ENCODE data around the gene CERT1. TPM values are rescaled to one million over a fixed set of nuclear protein-coding genes. Genes with fewer than 3 reads are reported as not detected.
"Not testable (repeated sequence)": the region's sequence is repeated elsewhere in the genome, so short reads cannot be mapped to it uniquely, and the experiment has no call there.

CERT1 gene, protein sequence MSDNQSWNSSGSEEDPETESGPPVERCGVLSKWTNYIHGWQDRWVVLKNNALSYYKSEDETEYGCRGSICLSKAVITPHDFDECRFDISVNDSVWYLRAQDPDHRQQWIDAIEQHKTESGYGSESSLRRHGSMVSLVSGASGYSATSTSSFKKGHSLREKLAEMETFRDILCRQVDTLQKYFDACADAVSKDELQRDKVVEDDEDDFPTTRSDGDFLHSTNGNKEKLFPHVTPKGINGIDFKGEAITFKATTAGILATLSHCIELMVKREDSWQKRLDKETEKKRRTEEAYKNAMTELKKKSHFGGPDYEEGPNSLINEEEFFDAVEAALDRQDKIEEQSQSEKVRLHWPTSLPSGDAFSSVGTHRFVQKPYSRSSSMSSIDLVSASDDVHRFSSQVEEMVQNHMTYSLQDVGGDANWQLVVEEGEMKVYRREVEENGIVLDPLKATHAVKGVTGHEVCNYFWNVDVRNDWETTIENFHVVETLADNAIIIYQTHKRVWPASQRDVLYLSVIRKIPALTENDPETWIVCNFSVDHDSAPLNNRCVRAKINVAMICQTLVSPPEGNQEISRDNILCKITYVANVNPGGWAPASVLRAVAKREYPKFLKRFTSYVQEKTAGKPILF
- total RNA-seq = 10 to 100 TPM; 33.9 to 39.3 TPM

DNA sequence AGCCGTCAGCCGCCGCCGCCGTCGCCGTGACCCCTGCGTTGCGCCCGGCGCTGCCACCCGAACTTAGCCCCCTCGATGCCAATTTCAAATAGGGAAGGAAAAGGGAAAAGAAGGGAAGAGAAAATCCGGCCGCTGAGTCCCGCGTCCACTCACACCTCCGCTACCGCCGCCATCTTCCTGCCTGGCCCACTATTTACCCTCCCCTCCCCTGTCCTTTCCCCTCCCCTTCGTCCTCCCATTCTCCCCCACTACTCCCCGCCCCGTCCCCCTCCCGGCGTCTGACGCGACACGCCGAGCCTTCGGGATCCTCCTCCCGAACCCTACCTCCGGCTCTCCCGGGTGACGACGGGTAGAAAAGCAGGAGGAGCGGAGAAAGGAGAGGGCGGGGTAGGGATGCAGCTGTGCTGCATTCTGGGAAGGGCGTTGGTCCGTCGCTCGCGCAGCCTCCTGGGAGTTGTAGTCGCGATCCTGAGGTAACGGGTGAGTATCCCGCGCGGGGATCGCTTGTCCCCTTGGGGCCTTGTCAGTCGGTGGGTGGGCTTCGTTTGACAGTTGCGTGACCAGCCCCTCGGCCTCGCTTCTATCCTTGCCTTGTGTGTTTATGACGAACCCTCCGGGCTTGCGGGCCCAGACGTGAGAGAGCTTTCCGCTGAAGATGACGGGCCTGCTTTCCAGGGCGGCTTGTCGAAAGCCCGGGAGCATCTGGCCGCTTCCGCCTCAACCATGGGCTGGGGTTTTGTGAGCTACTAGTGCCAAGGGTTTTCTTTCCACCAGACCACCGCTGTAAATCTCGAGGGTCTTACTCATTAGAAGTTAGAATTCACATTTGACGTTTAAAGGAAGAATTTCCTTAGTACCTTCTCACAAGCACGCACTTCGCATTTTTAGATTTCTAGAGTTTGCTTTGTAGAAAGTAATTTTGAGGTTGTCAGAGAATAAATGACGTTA lies at the start of gene CERT1, which contains the start of gene POLK:
TSS of gene CERT1 (minus strand) at position 195 of the 948 bp plus-strand sequence. CDS start 422 bp downstream, outside the sequence.
TSS of gene POLK (plus strand) at position 457 of the 948 bp plus-strand sequence.
- DNase-seq (peak; percentile 87), ATAC-seq (ENCODE audit: low read depth) (peak; percentile 94)
- H3K4me3 Mint-ChIP-seq = peak within 1 kb of the TSS; percentile 82
- no peaks in the 10 kb centered on the region for H3K9me3 Mint-ChIP-seq
- peak within 1 kb of the TSS; percentile 95 for H3K27ac Mint-ChIP-seq
- H3K27me3 Mint-ChIP-seq = no peaks in the 10 kb centered on the region
- peaks cover 34% of the 10 kb centered on the region for H3K4me1 Mint-ChIP-seq
- POLR2A ChIA-PET = interaction anchor here (1.0 to 1.7 kb wide), 3 partner anchors 175 to 665 kb away, joined by 3 to 9 read pairs (median 7); partner anchors contain the start of genes HMGCR and POC5
- peaks cover 21% of the 10 kb centered on the region for H3K36me3 Mint-ChIP-seq

DNA sequence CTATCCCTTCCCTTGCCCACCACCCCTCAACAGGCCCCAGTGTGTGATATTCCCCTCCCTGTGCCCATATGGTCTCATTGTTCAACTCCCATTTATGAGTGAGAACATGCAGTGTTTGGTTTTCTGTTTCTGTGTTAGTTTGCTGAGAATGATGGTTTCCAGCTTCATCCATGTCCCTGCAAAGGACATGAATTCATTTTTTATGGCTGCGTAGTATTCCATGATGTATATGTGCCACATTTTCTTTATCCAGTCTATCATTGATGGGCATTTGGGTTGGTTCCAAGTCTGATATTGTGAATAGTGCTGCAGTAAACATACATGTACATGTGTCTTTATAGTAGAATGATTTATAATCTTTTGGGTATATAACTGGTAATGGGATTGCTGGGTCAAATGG lies 49.2 kb upstream of the CERT1 start:
- H3K36me3 Mint-ChIP-seq = peaks cover 74% of the 10 kb centered on the region
- peaks cover 21% of the 10 kb centered on the region for H3K9me3 Mint-ChIP-seq
- H3K4me3 Mint-ChIP-seq; ATAC-seq (ENCODE audit: low read depth); DNase-seq; POLR2A ChIA-PET; H3K27ac Mint-ChIP-seq; H3K4me1 Mint-ChIP-seq; H3K27me3 Mint-ChIP-seq: not testable (repeated sequence)

DNA sequence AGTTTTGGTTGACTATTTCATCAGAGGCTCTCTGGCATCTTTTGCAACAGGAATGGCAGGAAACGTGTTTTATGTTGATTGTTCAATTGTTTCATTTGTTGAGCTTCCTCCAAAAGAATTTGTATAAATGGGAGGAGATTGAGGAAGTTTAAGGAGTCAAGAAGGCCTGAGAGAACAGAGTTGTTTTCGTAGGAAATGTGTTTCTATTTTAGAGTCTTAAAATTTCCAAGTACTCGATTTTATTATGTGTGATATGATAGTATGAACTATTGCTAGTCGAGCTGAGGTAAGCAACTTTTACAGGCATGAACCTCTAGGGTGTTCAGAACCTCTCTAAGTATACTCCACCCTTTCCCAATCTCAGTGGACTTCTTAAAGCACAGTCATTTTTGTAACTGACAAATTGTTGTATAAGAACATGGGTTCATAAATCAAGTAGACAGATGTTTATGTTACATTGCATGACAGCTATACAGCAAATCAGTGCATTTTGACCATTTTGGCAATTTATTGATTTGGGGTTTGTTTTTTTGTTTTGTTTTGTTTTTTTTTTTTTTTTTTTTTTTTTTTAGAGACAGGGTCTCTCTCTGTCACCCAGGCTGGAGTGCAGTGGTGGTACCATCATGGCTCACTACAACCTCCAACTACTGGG lies 47.7 kb upstream of the CERT1 start:
- Mint-ChIP-seq H3K36me3 (peaks cover 69% of the 10 kb centered on the region), H3K4me1 (peaks cover 5% of the 10 kb centered on the region), H3K27ac (no peak overlapping the region), H3K4me3 (no peak overlapping the region), H3K9me3 (peaks cover 18% of the 10 kb centered on the region), H3K27me3 (no peaks in the 10 kb centered on the region)
- no peak for ATAC-seq (ENCODE audit: low read depth)
- no peak for DNase-seq
- POLR2A ChIA-PET = no interaction called here

DNA sequence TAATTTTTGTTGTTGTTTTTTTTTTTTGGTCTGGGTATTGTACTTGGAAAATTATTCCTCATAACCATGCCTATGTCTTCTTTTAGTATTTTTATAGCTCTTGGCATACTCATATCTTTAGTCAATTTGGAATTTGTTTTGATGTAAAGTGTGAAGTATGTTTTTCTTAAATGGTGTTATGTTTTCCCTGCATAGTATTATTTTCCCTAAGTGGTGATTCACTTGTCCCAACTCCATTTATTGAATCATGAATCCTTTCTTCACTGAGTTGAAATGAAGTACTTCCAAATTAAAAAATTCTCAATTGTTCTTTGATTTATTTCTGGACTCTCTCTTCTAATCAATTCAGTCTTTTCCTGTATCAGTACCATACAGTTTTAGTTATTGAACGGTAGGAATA lies 46.8 kb upstream of the CERT1 start:
- Mint-ChIP-seq H3K36me3 (peaks cover 66% of the 10 kb centered on the region), H3K9me3 (peaks cover 12% of the 10 kb centered on the region), H3K27ac (no peak overlapping the region), H3K27me3 (no peaks in the 10 kb centered on the region), H3K4me3 (no peak overlapping the region), H3K4me1 (peaks cover 5% of the 10 kb centered on the region)
- no peak for ATAC-seq (ENCODE audit: low read depth)
- POLR2A ChIA-PET = no interaction called here
- no peak for DNase-seq

DNA sequence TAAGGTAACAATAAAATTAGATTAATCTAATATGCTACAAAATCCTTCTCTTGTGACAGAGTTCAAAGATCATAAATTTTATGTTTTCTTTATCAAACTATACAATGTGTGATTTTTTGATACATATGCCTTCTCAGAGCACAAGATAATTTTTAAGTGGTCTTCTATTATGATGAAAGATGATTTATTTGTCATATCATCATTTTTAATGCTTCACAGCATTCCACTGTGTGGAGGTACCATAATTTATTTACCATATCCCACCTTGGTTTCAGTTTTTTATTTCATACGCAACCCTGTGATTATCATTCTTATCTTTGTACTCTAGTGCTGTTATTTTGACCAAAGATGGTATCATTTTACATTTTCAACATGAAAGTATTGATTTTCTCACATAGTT lies 41.9 kb upstream of the CERT1 start:
- Mint-ChIP-seq H3K4me3 (no peak overlapping the region), H3K36me3 (peaks cover 59% of the 10 kb centered on the region), H3K9me3 (no peaks in the 10 kb centered on the region), H3K27me3 (no peaks in the 10 kb centered on the region), H3K4me1 (peaks cover 3% of the 10 kb centered on the region), H3K27ac (no peak overlapping the region)
- POLR2A ChIA-PET = no interaction called here
- ATAC-seq (ENCODE audit: low read depth) (no peak), DNase-seq (no peak)

DNA sequence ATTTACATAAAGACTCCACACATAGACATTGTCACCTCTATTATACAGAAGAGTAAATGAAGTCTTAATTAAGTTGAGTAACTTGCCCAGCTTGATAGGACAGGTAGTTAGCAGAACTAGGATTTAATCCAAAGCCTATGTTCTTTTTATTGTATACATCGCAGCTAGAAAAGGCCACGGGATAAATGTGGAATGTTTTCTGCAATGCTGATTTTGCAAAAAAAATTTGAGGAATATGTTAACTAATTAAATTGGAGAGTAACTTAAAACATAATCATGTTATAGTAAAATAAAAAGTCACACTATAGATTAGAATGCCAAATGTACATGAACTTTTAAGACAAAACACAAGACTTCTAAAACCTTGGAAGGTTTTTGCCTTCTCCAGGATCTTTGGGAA lies 41.3 kb upstream of the CERT1 start:
- Mint-ChIP-seq H3K4me1 (peaks cover 2% of the 10 kb centered on the region), H3K36me3 (peaks cover 54% of the 10 kb centered on the region), H3K9me3 (no peaks in the 10 kb centered on the region), H3K27ac (no peak overlapping the region), H3K27me3 (no peaks in the 10 kb centered on the region), H3K4me3 (no peak overlapping the region)
- DNase-seq = no peak
- ATAC-seq (ENCODE audit: low read depth) = no peak
- POLR2A ChIA-PET = no interaction called here

DNA sequence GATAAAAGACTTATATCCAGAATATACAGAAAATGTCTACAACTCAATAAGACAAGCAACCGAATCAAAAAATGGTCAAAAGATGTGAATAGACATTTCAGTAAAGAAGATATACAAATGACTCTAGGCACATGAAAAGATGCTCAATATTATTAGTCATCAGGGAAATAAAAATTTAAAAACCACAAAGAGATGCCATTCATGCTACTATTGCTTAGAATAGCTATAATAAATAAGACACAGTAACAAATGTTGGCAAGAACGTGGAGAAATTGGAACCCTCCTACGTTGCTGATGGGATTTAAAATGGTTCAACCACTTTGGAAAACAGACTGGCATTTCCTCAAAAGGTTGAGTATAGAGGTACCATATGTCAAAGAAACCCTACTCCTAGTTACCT lies 40.0 kb upstream of the CERT1 start:
- Mint-ChIP-seq H3K4me1 (no peaks in the 10 kb centered on the region), H3K4me3 (no peak overlapping the region), H3K27ac (no peak overlapping the region), H3K27me3 (no peaks in the 10 kb centered on the region), H3K36me3 (peaks cover 42% of the 10 kb centered on the region), H3K9me3 (no peaks in the 10 kb centered on the region)
- ATAC-seq (ENCODE audit: low read depth) (no peak), DNase-seq (no peak)
- POLR2A ChIA-PET = no interaction called here

DNA sequence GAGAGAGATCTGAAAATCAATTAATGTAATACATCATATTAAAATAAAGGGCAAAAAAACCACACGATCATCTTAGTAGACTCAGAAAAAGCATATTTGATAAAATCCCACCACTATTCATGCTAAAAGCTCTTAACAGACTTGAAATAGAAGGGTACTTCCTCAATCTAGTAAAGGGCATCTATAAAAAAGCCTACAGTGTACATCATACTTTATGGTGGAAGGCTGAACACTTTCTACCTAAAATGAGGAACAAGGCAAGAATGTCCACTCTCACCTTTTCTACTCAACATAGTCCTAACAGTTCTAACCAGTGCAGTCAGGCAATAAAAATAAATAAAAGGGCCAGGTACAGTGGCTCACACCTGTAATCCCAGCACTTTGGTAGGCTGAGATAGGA lies 39.2 kb upstream of the CERT1 start:
- Mint-ChIP-seq H3K9me3 (no peaks in the 10 kb centered on the region), H3K27ac (no peak overlapping the region), H3K4me1 (no peaks in the 10 kb centered on the region), H3K27me3 (no peaks in the 10 kb centered on the region), H3K4me3 (no peak overlapping the region), H3K36me3 (peaks cover 37% of the 10 kb centered on the region)
- DNase-seq (no peak), ATAC-seq (ENCODE audit: low read depth) (no peak)
- POLR2A ChIA-PET = no interaction called here

DNA sequence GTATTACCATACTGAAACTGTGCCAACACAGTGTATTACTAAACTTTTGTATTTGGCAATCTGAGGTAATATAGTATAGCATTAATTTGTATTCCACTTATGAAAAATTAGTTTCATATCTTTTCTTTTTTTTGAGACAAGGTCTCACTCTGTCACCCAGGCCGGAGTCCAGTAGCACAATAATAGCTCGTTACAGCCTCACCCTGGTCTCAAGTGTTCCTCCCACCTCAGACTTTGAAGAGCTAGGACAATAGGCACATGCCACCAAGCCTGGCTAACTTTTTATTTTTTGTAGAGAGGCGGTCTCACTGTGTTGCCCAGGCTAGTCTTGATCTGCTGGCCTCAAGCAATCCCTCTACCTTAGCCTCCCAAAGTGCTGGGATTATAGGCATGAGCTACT lies 36.4 kb upstream of the CERT1 start:
- Mint-ChIP-seq H3K36me3 (peaks cover 27% of the 10 kb centered on the region), H3K27me3 (no peaks in the 10 kb centered on the region), H3K4me1 (no peaks in the 10 kb centered on the region), H3K27ac (no peak overlapping the region), H3K9me3 (no peaks in the 10 kb centered on the region), H3K4me3 (no peak overlapping the region)
- POLR2A ChIA-PET = no interaction called here
- no peak for ATAC-seq (ENCODE audit: low read depth)
- no peak for DNase-seq

DNA sequence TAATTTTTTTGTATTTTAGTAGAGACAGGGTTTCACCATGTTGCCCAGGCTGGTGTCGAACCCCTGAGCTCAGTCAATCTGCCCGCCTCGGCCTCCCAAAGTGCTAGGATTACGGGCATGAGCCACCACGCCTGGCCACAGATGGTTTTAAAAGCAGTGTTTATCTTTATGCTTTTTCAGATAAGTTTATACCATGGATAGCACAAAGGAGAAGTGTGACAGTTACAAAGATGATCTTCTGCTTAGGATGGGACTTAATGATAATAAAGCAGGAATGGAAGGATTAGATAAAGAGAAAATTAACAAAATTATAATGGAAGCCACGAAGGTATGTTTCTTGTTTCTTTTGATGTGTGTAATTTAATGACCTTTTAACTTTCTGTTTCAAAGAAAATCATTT lies 35.4 kb upstream of the CERT1 start:
- DNase-seq = no peak
- Mint-ChIP-seq H3K9me3 (no peaks in the 10 kb centered on the region), H3K36me3 (peaks cover 27% of the 10 kb centered on the region), H3K27ac (no peak overlapping the region), H3K27me3 (no peaks in the 10 kb centered on the region), H3K4me3 (no peak overlapping the region), H3K4me1 (no peaks in the 10 kb centered on the region)
- ATAC-seq (ENCODE audit: low read depth) = no peak
- POLR2A ChIA-PET = no interaction called here

DNA sequence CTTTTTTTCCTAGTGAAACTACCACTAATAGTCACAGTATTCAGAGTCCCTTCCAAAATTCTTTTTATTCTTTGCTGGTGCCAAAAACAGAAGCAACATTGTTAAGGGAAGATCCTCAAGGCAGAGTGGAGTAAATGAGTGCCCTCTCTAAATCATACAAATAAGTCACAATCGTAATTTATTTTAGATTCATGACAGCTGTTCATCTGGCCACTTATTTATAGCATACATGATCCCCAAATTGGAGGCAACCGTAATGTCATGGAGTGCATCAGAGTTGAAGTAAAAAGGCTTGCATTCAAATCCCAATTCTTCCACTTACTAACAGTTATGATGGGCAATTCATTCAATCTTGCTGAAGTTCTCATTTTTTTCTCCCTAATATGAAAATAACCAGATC lies 33.7 kb upstream of the CERT1 start:
- H3K4me1 Mint-ChIP-seq = no peaks in the 10 kb centered on the region
- no peak overlapping the region for H3K4me3 Mint-ChIP-seq
- H3K9me3 Mint-ChIP-seq = no peaks in the 10 kb centered on the region
- no peaks in the 10 kb centered on the region for H3K27me3 Mint-ChIP-seq
- no peak for ATAC-seq (ENCODE audit: low read depth)
- no peak for DNase-seq
- H3K36me3 Mint-ChIP-seq = peaks cover 19% of the 10 kb centered on the region
- H3K27ac Mint-ChIP-seq = no peak overlapping the region
- POLR2A ChIA-PET = no interaction called here

DNA sequence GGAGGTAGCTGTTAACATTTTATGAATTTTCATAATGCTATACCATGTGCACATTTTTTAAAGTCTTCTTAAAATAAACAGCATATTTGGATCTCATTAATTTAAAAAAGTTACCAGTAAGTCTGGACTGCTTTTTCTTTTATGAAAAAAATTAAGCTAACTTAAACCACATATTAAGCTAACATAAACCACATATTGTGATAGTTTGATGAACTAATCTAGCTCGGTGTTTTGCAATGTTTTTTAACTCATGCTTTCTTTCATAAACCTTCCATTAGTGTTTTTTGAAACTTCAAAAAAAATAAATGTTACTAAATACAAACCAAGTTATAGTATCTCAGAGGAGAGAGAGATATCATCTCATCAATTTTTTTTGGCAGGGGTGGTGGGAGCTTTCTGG lies 26.8 kb upstream of the CERT1 start:
- H3K9me3 Mint-ChIP-seq = peaks cover 14% of the 10 kb centered on the region
- peaks cover 36% of the 10 kb centered on the region for H3K36me3 Mint-ChIP-seq
- DNase-seq (no peak), ATAC-seq (ENCODE audit: low read depth) (no peak)
- H3K27me3 Mint-ChIP-seq = no peaks in the 10 kb centered on the region
- H3K27ac Mint-ChIP-seq = no peak overlapping the region
- H3K4me1 Mint-ChIP-seq = peaks cover 6% of the 10 kb centered on the region
- no peak overlapping the region for H3K4me3 Mint-ChIP-seq
- POLR2A ChIA-PET = no interaction called here
